Astrocyte of the hippocampus (primary cell): ENCODE results near the gene CTSE.
A peak's percentile ranks its signal among the peaks of the same experiment; 100 is the strongest.

Experiments used
- DNase-seq: peaks from one replicate; pipeline ENCODE4 v3.0.0; 2011; ENCODE audit warnings: low read depth, low spot score

The CTSE gene

GRCh38 chr1:205991237-205991636 is 32.5 kb downstream of the CTSE start:
- DNase-seq, result peak; percentile 43

- DNase-seq, result no peak
Observed at GRCh38 chr1:205990226-205990625, 33.5 kb downstream of the CTSE start.

- DNase-seq, result no peak
Observed at GRCh38 chr1:205989786-205990185, 33.9 kb downstream of the CTSE start.

GRCh38 chr1:205988585-205988995 is 35.1 kb downstream of the CTSE start:
- DNase-seq, result no peak

GRCh38 chr1:205986861-205987260 is 36.8 kb downstream of the CTSE start:
- DNase-seq, result no peak

- DNase-seq, result no peak
Observed at GRCh38 chr1:205986292-205986691, 37.4 kb downstream of the CTSE start.

GRCh38 chr1:205985330-205986005 is 38.2 kb downstream of the CTSE start:
- DNase-seq, result no peak

GRCh38 chr1:205983925-205984725 is 39.6 kb downstream of the CTSE start:
- peak; percentile 78 for DNase-seq

- no peak for DNase-seq
Observed at GRCh38 chr1:205981257-205981656, 42.4 kb downstream of the CTSE start.

GRCh38 chr1:205980237-205980870 is 43.3 kb downstream of the CTSE start:
- no peak for DNase-seq

GRCh38 chr1:205979301-205979700 is 44.4 kb downstream of the CTSE start:
- DNase-seq, result no peak

GRCh38 chr1:205978676-205979075 is 45.0 kb downstream of the CTSE start:
- DNase-seq, result no peak

- peak; percentile 90 for DNase-seq
Observed at GRCh38 chr1:205977402-205978014, 46.2 kb downstream of the CTSE start.

- peak; percentile 63 for DNase-seq
Observed at GRCh38 chr1:205976708-205977401, 46.8 kb downstream of the CTSE start.

- no peak for DNase-seq
Observed at GRCh38 chr1:205976036-205976435, 47.7 kb downstream of the CTSE start.

- DNase-seq, result no peak
Observed at GRCh38 chr1:205975387-205975998, 48.2 kb downstream of the CTSE start.

- no peak for DNase-seq
Observed at GRCh38 chr1:205974712-205975111, 49.0 kb downstream of the CTSE start.

GRCh38 chr1:205973377-205974232 is 50.1 kb downstream of the CTSE start:
- no peak for DNase-seq

GRCh38 chr1:205972491-205973168 is 51.1 kb downstream of the CTSE start:
- no peak for DNase-seq

- DNase-seq, result no peak
Observed at GRCh38 chr1:205972081-205972480, 51.6 kb downstream of the CTSE start.
